Hepatic stellate cell (primary cell): ENCODE results near the gene SLC6A18.

Source experiments
- DNase-seq: peaks from one replicate; pipeline ENCODE4 v3.0.0; 2011; ENCODE audit warnings: low spot score

The SLC6A18 gene

DNA sequence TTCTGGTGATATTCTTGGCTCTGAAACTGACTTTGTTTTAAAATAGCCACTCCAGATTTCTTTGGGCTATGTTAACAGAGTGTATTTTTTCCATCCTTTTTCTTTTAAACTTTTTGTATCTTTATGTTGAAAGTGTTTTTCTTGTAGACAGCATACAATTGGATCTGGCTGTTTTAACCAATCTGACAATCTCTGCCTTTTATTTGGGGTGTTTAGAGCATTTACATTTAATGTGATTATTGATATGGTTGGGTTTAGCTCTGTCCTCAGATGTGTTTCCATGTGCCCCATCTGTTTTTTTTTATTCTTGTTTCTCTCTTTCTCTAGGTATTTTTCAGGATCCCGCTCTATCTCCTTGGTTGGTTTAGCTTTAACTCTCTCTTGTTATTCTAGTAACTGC, 10.7 kb downstream of the SLC6A18 start:
- DNase-seq: no peak

DNA sequence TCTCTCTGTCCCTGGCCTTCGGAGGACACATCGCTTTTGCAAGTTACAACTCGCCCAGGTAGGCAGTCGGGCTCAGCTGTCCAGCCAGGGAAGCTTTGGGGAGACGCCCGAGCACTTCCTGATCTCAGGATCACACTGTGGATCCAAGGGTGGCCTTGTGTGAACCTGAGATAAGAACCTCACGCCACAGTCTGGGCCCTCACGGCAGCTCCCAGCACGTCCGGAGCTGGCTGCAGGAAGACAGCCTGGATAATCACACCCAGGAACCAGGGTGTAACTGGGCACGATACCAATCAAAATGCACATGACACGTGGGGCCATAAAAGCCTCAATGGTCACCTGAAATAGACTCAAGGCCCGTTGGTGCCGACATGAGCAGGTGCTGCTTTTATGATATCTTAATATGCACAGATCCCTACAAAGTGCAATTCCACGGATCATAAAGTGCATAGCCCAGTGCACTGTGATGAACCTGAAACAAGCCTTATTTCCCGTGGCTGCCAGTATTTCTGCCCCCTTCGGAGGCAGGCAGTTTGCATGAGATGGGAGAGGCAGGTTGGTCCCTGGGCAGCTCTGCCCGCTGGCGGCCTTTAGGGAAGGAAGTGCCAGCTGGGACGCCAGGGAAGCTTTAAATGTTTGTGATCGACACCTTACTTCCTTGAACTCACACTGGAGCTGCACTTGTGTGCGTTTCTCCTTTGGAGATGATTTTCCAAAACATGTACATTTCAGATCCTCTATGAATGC, 14.5 kb downstream of the SLC6A18 start:
- no peak for DNase-seq

DNA sequence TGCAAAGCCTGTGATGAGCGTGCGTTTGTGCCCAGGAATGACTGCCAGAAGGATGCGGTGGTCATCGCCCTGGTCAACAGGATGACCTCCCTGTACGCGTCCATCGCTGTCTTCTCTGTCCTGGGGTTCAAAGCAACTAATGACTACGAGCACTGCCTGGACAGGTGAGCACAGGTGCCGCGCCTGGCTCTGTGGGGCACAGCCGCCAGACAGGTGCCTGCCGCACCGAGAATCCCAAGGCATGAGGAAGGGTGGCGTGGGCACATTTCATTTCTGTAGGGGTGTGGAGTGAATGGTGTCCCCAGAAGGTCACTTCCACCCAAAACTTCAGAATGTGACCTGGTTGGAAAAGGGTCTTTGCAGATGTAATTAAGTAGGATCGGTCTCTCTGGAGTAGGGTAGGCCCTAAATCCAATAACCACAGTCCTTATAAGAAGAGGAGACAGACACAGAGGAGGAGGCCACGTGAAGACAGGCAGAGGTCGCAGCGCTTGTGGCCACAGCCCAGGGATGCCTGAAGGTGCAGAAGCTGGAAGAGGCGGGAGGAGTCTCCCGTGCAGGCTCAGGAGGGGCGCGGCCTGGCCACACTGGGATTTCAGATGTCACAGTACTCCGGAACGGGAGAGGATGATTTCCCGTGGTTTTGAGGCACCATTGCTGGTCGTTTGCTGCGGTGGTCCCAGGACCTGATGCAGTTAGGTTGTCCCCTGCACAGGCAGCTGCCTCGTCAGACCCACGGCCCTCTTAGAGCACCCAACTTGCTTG, 15.5 kb downstream of the SLC6A18 start:
- DNase-seq: no peak

DNA sequence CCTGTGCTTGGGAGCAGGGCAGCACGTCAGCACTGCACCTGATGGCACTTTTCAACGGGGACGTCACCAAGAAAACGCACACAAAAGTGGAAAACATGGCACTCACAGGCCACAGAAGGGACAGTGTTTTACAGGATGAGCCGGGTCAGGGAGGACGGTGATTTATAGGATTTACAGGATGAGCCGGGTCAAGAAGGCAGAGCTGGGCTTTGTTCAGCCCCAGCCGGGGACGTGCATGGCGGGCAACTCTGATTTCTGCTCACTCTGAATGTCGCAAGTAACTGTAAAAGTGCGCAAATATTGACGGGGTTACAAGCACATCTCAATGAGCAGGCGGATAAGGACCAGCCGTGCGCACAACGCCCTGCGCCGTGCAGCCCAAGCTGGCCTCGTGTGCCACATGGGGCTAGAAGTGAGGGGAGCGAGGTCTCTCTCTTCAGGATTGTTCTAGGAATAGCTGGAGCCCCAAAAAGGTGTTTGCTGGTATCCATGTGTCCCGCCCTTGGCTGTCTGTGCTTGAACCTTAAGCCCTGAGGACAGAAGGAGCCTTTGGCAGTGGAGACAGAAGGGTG, 16.4 kb downstream of the SLC6A18 start:
- no peak for DNase-seq

DNA sequence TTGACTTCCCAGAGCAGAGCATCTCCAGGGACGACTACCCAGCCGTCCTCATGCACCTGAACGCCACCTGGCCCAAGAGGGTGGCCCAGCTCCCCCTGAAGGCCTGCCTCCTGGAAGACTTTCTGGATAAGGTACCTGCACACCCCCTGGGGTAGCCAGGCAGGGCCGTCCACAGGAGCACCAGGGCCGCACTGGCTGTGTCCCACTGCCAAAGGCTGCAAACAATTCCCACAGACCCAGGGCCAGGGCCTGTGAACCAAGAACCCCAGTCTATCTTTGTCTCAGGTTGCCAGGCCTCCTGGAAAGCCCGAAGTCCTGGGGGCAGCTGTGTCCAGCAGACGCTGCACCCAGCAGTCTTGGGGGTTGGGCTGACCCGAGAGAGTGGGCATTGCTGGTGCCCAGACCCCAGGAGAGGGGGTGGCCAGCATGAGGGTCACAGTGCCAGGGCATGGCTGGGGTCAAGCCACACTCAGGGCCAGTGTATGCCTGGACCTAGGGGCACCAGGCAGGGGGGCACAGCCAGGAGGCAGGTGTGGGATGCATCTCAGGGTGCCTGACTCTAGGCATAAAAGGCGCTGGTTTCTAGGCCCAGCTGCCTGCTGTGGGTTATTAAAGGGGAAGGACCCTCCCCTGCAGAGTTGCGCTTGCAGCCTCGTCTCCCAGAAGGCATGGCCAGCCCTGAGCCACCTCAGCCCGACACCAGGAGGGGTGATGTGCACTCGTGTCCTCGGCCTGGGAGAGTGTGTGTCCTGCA, 17.7 kb downstream of the SLC6A18 start:
- DNase-seq: no peak

DNA sequence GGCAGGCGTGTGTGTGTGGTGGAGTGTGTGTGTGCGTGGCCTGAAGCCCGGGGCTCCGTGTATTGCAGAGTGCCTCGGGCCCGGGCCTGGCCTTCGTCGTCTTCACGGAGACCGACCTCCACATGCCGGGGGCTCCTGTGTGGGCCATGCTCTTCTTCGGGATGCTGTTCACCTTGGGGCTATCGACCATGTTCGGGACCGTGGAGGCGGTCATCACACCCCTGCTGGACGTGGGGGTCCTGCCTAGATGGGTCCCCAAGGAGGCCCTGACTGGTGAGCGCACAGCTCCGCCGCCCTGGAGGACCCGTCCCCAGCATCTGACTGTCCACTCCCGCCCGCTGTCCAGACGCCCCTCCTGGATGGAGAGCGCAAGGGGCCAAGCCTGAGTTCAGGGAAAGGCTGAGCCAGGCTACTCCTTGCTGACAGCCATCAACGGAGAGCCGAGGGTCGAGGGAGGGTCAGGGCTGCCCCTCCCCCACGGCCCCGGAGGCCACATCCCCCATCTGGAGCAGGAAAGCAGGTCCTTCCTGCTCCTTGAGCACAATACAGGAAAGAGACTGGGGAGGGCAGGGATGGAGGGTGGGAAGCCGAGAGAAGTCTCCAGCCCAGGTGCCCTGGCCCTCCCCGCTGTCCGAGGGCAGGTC, 18.4 kb downstream of the SLC6A18 start:
- no peak for DNase-seq

DNA sequence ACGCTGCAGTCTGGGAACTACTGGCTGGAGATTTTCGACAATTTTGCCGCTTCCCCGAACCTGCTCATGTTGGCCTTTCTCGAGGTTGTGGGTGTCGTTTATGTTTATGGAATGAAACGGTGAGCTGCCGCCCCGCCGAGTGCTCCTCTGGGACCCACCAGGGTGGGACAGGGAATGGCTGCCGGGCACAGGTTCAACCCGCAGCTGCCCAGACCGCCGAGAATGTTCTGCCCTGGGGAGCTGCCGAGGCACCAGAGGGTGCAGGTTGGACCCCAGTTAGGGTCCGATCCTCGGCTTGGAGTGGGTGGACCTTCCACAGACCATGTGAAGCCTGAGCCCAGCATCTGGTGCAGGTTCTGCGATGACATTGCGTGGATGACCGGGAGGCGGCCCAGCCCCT, 19.1 kb downstream of the SLC6A18 start:
- no peak for DNase-seq

DNA sequence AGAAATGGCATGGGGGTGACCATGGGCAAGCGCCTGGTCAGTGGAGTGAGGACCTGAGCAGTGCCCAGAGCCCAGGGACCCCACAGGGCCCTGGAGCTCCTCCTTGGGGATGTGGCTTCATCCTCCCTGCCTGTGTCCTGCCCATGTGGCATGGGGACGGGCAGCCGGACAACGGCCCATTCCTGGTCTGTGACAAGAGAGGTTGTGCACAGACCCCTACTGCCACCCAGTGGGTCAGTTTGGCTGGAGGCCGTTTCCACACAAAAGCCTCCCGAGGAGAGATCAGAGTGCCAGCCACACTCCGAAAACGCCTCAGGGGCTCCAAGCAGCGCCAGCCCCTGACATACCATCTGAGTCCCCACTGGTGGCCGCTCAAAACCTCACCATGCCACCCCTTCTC, 19.8 kb downstream of the SLC6A18 start:
- peak; percentile 24 for DNase-seq

DNA sequence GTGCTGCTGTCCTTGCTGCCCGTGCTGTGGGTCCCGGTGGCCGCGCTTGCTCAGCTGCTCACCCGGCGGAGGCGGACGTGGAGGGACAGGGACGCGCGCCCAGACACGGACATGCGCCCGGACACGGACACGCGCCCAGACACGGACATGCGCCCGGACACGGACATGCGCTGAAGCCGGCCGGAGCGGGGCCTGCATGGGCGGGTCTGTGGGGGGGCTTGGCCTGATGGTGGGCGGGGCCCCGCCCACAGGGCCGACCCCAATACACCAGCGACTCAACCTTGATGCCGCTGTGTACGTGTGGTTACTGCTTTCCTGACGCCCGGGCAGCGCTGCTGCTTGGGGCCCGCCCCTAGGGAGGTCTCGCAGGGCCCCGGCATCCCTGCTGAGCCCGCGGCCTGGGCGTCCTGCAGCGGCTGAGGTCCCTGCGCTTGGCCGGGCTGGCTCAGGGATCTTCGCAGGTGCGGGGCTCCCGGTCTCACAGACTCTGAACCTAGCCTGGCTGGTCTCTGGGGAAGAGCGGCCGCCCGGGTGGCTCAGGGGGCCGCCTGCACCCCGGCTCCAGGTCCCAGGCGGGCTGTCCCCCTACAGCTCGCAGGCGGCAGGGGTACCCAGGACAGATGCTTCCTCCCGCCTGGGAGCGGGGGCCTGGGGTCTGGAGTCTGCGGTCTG, 20.9 kb downstream of the SLC6A18 start:
- no peak for DNase-seq

DNA sequence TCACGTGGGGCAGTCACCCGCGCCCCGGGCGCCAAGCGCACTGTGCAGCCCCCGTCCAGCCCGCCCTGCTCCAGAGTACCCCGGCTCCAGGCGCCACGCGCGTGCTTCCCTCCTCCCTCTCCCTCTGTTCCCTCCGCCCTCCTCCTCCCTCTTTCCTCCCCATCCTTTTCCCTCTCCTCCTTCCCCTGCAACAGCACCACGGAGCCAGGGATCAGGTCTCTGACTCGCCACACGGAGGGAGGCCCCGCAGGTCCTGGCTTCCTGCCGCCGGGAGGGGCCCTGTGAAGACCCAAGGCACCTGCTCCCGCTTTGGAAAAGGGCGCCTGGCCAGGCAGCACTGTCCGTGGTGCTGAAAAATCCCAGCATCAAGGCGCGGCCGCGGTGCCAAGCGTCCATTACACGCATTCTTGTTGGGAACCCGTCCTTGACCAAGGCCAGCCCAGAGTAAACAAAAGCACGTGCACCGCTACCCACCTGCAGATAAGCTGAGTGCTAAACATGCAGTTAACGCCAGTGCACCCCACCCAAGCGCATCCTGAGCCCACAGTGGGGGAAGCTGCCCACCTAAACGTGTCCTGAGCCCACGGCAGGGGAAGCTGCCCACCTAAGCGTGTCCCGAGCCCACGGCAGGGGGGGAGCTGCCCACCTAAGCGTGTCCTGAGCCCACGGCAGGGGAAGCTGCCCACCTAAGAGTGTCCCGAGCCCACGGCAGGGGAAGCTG, 21.7 kb downstream of the SLC6A18 start:
- peak; percentile 35 for DNase-seq

DNA sequence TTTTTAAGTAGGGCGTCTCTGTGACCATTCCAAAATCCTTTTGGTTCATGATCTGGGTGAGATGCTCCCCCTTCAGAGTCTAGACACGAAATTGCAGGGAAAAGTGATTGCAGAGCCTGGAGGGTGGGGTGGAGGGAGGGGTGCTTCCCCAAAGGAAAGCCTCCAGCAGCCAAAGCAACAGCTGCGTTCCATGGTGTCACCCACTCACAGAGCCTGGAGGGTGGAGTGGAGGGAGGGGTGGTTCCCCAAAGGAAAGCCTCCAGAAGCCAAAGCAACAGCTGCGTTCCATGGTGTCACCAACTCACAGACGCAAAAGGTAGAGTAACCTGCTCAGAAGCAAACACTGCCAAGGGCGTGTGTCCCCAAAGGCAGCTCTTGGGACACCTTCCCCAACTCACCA, 22.6 kb downstream of the SLC6A18 start:
- DNase-seq: no peak

DNA sequence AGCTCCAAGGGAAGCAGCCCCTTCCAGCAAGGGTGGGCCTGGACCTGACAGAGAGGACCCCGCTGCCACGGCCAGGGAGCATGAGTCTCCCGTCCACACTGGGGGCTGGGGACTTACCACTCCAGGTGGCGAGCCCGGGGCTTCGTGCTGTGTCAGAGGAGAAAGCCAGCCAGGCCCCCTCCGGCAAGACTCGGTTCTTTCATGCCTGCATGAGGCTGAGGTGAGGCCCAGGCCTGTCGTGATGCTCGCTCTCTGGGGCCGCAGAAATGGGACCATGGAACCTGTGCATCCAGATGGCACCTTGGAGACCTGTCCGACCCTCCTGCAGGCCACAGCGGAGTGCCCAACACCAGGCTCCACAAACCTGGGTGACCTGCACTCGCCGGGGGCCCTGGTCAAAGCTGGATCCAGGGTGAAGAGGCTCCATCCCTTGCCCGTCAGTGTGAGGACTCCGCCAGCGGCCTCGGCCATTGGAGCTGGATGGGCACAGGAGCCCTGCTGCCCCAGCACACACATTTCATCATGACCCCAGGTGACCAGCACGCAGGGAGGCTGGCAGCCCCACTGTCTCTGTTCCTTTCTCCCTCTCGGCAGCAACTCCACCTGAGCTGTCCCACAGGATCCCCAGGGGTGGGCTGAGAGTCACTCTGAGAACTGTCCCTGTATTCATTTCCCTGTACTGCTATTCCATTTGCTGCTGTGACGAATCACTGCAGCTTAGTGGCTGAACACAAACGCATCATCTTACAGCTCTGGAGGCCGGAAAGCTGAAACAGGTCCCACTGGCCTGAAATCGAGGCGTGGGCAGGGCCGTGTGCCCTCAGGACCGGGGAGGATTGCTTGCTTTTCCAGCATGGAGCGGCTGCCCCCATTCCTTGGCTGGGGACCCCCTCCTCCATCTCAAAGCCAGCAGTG, 24.4 kb downstream of the SLC6A18 start:
- DNase-seq: no peak

DNA sequence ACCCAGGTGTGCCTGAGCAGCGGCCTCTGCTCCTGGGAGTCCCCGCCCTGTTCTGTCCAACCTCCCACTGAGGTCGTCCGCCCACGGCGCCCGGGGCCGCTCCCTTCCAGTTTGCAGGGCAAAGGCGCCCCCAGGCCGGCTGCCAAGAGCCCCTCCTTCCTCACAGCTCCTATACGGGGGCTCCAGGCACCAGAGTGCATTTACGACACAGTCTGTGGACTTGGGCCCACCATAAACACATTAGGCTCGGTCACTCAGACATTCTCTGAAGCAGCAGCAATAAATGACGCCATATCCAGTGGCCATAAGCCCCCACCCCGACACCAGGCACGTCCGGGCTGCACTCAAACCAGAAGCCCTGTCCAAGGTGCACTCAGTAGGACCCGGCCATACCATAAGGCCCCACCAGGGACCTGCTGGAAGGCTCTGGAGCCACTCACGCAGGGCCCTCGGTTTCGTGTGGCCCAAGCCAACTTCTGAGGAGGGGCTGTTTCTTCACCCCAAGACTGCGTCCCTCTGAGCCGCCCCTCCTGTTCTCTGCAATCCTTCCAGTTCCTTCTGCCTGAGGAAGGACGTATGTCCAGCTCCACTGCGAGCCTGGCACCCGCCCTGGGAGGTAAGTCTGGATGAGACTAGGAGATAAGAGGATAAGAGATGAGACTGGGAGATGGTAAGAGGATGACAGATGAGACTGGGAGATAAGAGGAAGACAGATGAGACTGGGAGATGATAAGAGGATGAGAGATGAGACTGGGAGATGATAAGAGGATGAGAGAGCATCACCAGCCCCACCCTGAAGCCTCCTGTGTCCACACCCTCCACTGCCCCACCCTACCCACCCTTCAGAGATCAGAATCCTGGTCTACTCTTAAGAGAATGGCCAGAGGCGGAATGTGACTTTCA, 26.7 kb downstream of the SLC6A18 start:
- no peak for DNase-seq

DNA sequence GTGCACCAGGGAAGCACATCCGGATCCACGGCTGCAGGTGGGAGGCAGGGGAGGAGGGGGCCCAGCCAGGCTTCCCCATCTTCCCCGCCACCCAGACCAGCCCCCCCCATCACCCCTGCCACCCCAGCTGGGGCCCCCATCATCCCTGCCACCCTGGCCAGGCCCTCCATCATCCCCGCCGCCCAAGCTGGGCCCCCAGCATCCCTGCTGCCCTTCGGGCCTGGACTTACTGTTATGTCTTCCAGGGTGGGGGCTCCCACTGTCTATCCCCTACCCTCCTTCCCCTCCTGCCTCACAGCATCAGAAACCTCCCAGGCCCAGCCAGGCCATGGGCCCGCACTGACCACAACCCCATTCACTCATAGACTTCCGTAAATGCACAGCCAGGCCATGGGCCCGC, 27.5 kb downstream of the SLC6A18 start:
- DNase-seq: no peak

DNA sequence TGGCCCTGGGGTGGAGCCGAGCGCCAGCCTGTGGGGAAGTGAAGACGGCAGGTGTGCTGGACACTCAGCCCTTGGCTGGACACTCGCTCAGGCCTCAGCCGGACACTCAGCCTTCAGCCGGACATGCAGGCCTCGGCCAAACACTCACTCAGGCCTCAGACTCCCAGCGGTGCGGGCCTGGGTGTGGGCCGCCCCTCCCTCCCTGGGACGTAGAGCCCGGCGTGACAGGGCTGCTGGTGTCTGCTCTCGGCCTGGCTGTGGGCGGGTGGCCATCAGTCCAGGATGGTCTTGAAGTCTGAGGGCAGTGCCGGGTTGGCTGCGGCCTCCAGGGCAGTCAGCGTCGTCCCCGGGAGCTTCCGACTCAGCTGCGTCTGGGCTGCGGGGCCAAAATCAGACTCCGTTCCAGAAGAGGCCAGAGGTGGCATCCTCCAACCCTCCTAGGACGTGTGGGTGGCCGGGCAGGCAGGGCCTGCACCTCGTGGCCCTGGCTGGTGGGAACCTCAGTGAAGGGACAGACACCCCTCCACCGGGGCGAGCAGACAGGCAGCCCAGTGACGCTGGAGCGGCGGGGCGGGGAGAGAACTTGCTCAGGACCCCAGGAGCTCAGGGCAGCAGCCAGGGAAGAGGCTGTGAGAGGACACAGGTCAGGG, 28.4 kb downstream of the SLC6A18 start:
- DNase-seq: no peak

DNA sequence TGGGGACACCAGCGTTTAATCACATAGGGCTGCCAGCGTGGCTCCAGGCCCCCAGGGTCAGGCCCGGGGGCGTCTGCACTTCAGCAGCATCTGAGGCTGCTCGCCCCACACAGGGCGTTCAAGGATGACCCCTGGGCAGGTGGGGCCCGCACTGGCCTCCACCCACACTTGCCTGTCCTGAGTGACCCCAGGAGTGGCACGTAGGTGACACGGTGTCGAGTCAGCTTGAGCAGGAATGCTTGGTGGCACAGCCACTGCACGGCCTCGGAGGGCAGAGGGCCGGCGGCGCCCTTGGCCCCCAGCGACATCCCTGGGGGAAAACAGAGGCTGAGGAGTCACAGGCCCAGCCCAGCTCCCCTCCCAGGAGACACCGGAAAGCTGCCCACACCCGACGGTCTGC, 29.0 kb downstream of the SLC6A18 start:
- no peak for DNase-seq

DNA sequence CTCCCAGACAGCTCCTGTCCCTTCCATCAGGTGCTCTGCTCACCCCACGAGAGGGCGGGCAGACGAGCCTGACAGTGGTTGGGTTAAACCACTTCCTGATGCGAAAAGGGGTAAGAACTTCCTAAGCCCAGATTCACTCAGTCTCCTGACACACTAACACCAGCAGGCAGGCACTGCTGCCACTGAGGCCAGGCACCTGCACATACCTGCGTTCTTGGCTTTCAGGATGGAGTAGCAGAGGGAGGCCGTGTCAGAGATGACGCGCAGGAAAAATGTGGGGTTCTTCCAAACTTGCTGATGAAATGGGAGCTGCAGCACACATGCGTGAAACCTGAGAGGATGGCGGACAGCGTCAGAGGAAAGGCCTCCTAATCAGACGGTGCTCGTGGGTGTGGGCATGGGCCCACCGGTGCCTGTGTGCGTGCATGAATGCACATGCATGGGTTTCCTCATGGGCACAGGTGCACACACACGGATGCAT, 29.9 kb downstream of the SLC6A18 start:
- DNase-seq: no peak

DNA sequence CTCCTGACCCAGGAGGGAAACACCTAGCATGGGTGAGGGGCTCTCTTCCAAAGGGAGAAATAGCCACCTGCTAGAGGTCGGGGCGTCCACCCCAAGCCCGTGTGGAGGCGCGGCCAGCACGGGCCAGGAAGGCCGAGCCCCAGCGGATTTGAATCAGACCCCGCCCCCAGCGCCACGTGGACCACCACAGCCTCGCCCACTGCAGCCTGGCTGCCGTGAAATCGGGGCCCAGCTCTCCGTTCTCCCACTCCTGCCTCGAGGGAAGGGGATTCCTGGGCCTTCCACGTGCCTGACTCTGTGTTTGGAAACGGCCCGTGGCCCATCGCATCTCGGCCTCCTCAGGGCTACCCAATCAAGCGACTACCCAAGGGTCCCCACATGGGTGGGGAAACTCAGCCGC, 31.6 kb downstream of the SLC6A18 start:
- DNase-seq: no peak
